ENCODE measurements around the gene WDR36. TPM values are rescaled to one million over a fixed set of nuclear protein-coding genes. Genes with fewer than 3 reads are reported as not detected.

The WDR36 gene
- total RNA-seq, 1 donor from 2014 or later, result 31.6 TPM

- Mint-ChIP-seq H3K36me3 (ENCODE audit: insufficient read depth) (no peaks in the 10 kb centered on the region), H3K27ac (no peak overlapping the region), H3K27me3 (no peaks in the 10 kb centered on the region), H3K4me1 (ENCODE audit: low read depth) (no peaks in the 10 kb centered on the region), H3K4me3 (ENCODE audit: low read depth) (no peak overlapping the region), H3K9me3 (ENCODE audit: low read depth) (peaks cover 3% of the 10 kb centered on the region)
- DNase-seq (ENCODE audit: low spot score, unreplicated experiment), result no peak
- TF ChIP-seq CTCF (IDR thresholded peaks at IDR 0.05; ENCODE audit: unreplicated experiment), result no peak
Measured at GRCh38 chr5:111146053-111146452, 53.9 kb downstream of the WDR36 start.

- H3K9me3 Mint-ChIP-seq (ENCODE audit: low read depth), result no peaks in the 10 kb centered on the region
- H3K27me3 Mint-ChIP-seq, result no peaks in the 10 kb centered on the region
- H3K36me3 Mint-ChIP-seq (ENCODE audit: insufficient read depth), result no peaks in the 10 kb centered on the region
- H3K4me1 Mint-ChIP-seq (ENCODE audit: low read depth), result no peaks in the 10 kb centered on the region
- TF ChIP-seq CTCF (IDR thresholded peaks at IDR 0.05; ENCODE audit: unreplicated experiment), result no peak
- no peak overlapping the region for H3K4me3 Mint-ChIP-seq (ENCODE audit: low read depth)
- no peak overlapping the region for H3K27ac Mint-ChIP-seq
- no peak for DNase-seq (ENCODE audit: low spot score, unreplicated experiment)
Measured at GRCh38 chr5:111147502-111147901, 55.4 kb downstream of the WDR36 start.

DNA sequence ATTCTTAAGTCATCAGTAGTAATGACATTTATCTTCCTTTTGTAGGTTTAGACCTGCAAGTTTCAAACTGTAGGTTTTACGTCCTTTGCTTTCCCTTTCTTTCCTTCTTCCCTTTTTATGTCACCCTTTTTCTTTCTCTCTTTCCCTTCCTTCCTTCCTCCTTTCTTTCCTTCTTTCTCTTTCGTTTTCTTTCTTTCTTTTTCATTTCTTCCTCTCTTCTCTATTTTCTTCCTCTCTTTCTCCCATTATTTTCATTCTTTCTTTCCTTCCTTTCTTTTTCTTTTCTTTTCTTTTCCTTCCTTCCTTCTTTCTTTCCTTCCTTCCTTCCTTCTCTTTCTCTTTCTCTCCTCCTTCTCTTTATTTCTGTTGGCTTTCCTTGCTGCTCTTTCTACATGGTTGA lies 59.9 kb downstream of the WDR36 start:
- H3K36me3 Mint-ChIP-seq (ENCODE audit: insufficient read depth), result no peaks in the 10 kb centered on the region
- TF ChIP-seq CTCF (IDR thresholded peaks at IDR 0.05; ENCODE audit: unreplicated experiment), result no peak
- no peaks in the 10 kb centered on the region for H3K27me3 Mint-ChIP-seq
- no peak overlapping the region for H3K4me3 Mint-ChIP-seq (ENCODE audit: low read depth)
- DNase-seq (ENCODE audit: low spot score, unreplicated experiment), result no peak
- no peaks in the 10 kb centered on the region for H3K9me3 Mint-ChIP-seq (ENCODE audit: low read depth)
- H3K27ac Mint-ChIP-seq, result no peak overlapping the region
- H3K4me1 Mint-ChIP-seq (ENCODE audit: low read depth), result peaks cover 5% of the 10 kb centered on the region

DNA sequence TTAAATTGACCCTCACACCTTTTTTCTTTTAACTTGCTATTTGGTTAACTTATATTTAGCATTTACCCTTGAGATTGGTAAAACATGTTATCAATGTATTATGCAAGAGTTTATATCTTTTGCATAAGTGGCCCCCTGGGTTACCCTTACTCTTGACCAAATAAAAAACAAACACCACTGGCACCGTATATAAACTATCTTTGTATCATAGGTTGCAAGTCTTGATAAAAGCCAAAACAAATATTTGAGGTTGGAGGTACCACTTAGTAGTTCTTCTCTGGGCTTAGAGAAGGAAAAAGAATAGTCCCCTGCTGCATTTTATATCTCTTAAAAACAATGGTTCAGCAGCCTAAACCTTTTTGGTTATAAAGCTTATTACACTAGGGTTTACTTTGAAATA lies 61.3 kb downstream of the WDR36 start:
- no peak for TF ChIP-seq CTCF (IDR thresholded peaks at IDR 0.05; ENCODE audit: unreplicated experiment)
- Mint-ChIP-seq H3K4me3 (ENCODE audit: low read depth) (no peak overlapping the region), H3K36me3 (ENCODE audit: insufficient read depth) (no peaks in the 10 kb centered on the region), H3K27ac (no peak overlapping the region), H3K4me1 (ENCODE audit: low read depth) (peaks cover 5% of the 10 kb centered on the region), H3K9me3 (ENCODE audit: low read depth) (no peaks in the 10 kb centered on the region), H3K27me3 (peaks cover 3% of the 10 kb centered on the region)
- DNase-seq (ENCODE audit: low spot score, unreplicated experiment), result no peak

DNA sequence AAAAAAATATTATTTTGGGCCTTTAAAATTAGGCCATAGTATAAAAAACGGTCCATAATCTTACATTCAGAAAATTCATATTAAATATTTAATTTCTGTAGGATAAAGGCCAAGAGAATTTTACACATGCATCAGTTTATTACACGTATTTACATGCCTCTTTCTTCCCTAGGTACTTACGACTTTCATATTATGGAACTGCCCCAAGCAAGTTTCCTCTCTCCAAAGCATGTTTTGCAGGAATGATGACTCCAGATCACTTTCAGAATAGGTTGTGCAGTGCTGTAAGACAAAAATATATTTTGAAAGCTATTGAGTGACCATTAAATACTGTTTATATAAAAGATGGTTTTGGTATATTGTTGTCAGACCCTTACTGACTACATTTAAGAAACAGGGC lies 61.8 kb downstream of the WDR36 start:
- Mint-ChIP-seq H3K27ac (no peak overlapping the region), H3K4me3 (ENCODE audit: low read depth) (no peak overlapping the region), H3K27me3 (peaks cover 3% of the 10 kb centered on the region), H3K4me1 (ENCODE audit: low read depth) (peaks cover 5% of the 10 kb centered on the region), H3K36me3 (ENCODE audit: insufficient read depth) (no peaks in the 10 kb centered on the region), H3K9me3 (ENCODE audit: low read depth) (no peaks in the 10 kb centered on the region)
- no peak for DNase-seq (ENCODE audit: low spot score, unreplicated experiment)
- no peak for TF ChIP-seq CTCF (IDR thresholded peaks at IDR 0.05; ENCODE audit: unreplicated experiment)
